Glutamatergic neuron (in vitro differentiated cells): ENCODE measurements around the gene HOXD10. TPM values are rescaled to one million over a fixed set of nuclear protein-coding genes. Genes with fewer than 3 reads are reported as not detected.

Source experiments
- DNase-seq: peaks from one replicate; pipeline ENCODE4 v3.0.0; 2022
- H3K27ac Mint-ChIP-seq: one replicate; pipeline ENCODE4 v1.8.0; 2020; ENCODE audit warnings: mild to moderate bottlenecking, mixed read lengths, inconsistent platforms; ENCODE audit not compliant: unreplicated experiment
- H3K27me3 Mint-ChIP-seq: one replicate; pipeline ENCODE4 v1.8.0; 2020; ENCODE audit warnings: mild to moderate bottlenecking, moderate library complexity, mixed read lengths, inconsistent platforms; ENCODE audit not compliant: unreplicated experiment
- H3K36me3 Mint-ChIP-seq: one replicate; pipeline ENCODE4 v1.8.0; 2020; ENCODE audit warnings: mild to moderate bottlenecking, mixed read lengths, inconsistent platforms; ENCODE audit not compliant: unreplicated experiment
- H3K4me1 Mint-ChIP-seq: one replicate; pipeline ENCODE4 v1.8.0; 2020; ENCODE audit warnings: mild to moderate bottlenecking, low read depth, mixed read lengths, inconsistent platforms; ENCODE audit not compliant: unreplicated experiment
- H3K4me3 Mint-ChIP-seq: one replicate; pipeline ENCODE4 v1.8.0; 2020; ENCODE audit warnings: mild to moderate bottlenecking, mixed read lengths, inconsistent platforms; ENCODE audit not compliant: unreplicated experiment
- H3K9me3 Mint-ChIP-seq: one replicate; pipeline ENCODE4 v1.8.0; 2020; ENCODE audit warnings: mild to moderate bottlenecking, moderate library complexity, mixed read lengths, inconsistent platforms; ENCODE audit not compliant: unreplicated experiment
- total RNA-seq: library from RNA; stranded (reverse); fragmentation: NEBNext Ultra II Directional; extraction: Animal tissue kit (Norgen Biotek cat#: 25700); gene quantifications from one replicate; pipeline ENCODE4 v1.2.1, GENCODE V29; 2021; ENCODE audit not compliant: unreplicated experiment
- TF ChIP-seq, protein P1 (sequence below): fragments of 200-600 bp; sonication (generic); IDR thresholded peaks from one replicate; pipeline ENCODE4 v1.5.0; 2021; ENCODE audit not compliant: partially characterized antibody, unreplicated experiment

The HOXD10 gene
- total RNA-seq, 1 donor from 2014 or later, result not detected

DNA sequence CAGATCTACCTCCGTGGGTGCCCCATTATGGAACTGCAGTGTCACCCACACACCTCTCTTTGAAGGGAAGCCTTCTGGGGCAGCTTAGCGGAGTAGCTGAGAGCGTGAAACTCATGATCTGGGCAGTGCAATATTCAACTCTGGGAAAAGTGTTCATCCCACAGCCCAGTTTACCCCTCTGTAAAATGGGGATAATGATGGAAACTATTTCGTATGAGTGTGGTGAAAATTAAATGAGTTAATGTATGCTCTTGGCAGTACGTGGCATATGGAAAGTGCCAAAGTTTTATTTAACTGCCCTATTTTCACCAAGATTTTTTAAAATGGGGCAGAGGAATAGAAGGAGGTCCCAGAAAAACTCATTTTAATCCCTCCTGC, 44.3 kb upstream of the HOXD10 start:
- no peak for DNase-seq
- Mint-ChIP-seq H3K4me3 (no peak overlapping the region), H3K9me3 (peaks cover 9% of the 10 kb centered on the region), H3K27ac (no peak overlapping the region), H3K36me3 (peaks cover 13% of the 10 kb centered on the region), H3K4me1 (peaks cover 8% of the 10 kb centered on the region), H3K27me3 (peaks cover 36% of the 10 kb centered on the region)
- TF ChIP-seq, protein P1, sequence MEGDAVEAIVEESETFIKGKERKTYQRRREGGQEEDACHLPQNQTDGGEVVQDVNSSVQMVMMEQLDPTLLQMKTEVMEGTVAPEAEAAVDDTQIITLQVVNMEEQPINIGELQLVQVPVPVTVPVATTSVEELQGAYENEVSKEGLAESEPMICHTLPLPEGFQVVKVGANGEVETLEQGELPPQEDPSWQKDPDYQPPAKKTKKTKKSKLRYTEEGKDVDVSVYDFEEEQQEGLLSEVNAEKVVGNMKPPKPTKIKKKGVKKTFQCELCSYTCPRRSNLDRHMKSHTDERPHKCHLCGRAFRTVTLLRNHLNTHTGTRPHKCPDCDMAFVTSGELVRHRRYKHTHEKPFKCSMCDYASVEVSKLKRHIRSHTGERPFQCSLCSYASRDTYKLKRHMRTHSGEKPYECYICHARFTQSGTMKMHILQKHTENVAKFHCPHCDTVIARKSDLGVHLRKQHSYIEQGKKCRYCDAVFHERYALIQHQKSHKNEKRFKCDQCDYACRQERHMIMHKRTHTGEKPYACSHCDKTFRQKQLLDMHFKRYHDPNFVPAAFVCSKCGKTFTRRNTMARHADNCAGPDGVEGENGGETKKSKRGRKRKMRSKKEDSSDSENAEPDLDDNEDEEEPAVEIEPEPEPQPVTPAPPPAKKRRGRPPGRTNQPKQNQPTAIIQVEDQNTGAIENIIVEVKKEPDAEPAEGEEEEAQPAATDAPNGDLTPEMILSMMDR, result no peak

DNA sequence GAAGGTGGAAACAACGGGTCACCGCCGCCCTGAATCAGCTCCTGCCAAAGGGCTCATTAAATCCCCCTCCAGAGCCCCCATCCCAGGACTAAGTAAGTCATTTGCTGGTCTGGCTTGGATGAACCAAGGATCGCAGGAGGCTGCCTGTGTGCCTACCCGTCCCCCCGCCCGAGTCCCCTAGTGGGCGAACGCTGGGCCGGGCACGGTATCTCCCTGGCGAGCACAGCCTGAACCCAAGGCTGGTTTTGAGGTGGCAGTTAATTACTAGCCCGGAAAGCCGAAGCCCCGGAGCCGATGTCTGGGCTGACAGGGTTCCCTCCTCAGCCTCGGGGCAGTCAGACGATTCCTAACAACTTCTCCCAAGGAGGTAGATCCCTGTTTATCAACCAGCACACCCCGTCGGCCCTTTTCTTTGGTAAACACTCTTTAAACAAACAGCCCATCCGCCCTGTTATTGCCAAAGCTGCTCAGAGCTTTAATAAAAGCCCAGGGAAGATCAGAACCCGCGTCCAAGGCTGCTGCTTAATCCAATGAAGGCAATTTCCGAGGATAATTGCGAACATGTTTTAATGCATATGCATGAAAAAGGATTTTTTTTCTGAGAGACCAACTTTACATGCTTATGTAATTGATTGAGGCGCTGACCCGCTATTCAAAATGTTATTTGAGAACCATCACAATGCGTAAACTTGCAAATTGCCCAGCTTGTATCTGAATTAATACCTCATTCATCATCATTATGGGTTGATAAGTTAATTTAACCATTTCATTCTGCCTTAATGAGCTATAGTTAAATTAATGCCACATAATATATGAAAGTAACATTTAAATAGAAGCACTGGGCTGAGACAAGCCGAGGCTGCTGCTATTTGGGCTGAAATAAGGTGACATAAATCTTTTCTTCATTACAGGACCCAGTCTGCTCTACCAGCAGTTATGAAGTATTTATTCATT, 43.4 kb upstream of the HOXD10 start:
- no peak overlapping the region for H3K27ac Mint-ChIP-seq
- peaks cover 13% of the 10 kb centered on the region for H3K36me3 Mint-ChIP-seq
- DNase-seq, result no peak
- H3K27me3 Mint-ChIP-seq, result peaks cover 35% of the 10 kb centered on the region
- no peak overlapping the region for H3K4me3 Mint-ChIP-seq
- TF ChIP-seq, protein P1, result no peak
- H3K4me1 Mint-ChIP-seq, result peaks cover 8% of the 10 kb centered on the region
- peaks cover 9% of the 10 kb centered on the region for H3K9me3 Mint-ChIP-seq

DNA sequence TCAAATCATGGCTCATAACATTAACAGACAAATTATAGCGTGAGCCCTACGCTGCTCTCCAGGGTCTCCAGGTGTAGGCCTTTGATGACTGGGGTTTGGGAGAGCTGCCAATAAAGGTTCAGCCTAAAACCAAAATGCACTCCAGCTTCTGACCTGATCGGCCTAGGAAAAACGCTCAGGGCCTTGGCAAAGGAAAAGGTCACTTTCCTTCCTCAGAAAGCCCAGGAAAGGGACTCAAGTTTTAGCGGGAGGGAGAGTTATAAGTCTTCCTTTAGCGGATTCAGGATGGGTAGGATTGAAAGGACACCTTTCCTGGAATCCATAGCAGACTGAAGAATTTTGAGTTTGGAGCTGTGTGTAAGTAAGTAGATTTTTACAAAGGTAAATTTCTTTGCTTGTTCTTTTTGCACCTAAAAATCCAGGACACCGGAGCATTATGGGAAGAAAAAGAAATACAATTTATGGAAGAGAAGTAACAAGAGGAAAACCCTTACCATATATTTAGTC, 41.6 kb upstream of the HOXD10 start:
- Mint-ChIP-seq H3K4me3 (peak overlapping the region; percentile 81), H3K27ac (no peak overlapping the region), H3K4me1 (peaks cover 14% of the 10 kb centered on the region), H3K9me3 (peaks cover 18% of the 10 kb centered on the region), H3K36me3 (peaks cover 7% of the 10 kb centered on the region), H3K27me3 (peaks cover 27% of the 10 kb centered on the region)
- DNase-seq, result no peak
- TF ChIP-seq, protein P1, result no peak

DNA sequence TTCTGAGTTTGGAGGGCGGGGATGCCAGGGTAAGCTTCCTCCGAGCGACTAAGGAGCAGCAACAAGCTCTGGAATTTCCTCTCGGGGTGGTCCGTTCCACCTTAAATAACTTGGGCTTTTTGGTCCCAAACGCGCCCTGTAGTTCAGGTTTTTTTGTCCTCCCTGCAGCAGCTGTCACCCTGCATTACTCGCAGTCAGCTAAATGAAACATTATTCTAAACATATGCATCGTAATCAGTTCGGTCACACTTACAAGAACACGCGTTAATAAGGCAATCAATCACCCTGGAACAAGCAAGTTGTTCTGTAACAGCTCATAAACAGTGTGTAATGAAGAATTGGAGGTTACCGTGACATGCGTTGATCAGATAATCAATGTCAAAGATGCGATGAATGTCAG, 41.1 kb upstream of the HOXD10 start:
- Mint-ChIP-seq H3K9me3 (peaks cover 18% of the 10 kb centered on the region), H3K4me3 (peak overlapping the region; percentile 81), H3K27ac (peak overlapping the region; percentile 71), H3K36me3 (peaks cover 2% of the 10 kb centered on the region), H3K4me1 (peaks cover 14% of the 10 kb centered on the region), H3K27me3 (peaks cover 23% of the 10 kb centered on the region)
- no peak for DNase-seq
- TF ChIP-seq, protein P1, result no peak

DNA sequence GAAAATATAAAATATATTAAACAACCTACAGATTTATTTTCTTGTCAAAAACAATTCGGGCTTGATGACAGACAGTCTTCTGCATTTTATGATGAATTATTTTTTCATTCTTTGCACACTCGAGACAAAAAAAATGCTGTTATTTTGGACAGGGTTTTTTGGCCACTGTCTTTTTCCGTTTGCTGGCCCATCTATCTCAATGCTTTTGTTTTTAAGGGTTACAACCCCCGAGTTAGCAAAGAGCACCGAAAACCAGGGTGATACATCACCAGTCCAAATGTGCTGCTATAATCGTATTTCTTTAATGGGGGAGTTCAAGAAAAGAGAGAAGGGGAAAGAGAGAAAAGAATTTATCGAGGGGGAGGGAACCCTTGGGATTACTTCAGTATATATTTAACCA, 40.5 kb upstream of the HOXD10 start:
- peak overlapping the region; percentile 75 for H3K4me3 Mint-ChIP-seq

More for the DNA sequence above, 40.5 kb upstream of the HOXD10 start:
- no peak for DNase-seq
- no peaks in the 10 kb centered on the region for H3K36me3 Mint-ChIP-seq
- H3K27ac Mint-ChIP-seq, result no peak overlapping the region
- H3K27me3 Mint-ChIP-seq, result peaks cover 24% of the 10 kb centered on the region
- H3K9me3 Mint-ChIP-seq, result peaks cover 21% of the 10 kb centered on the region
- TF ChIP-seq, protein P1, result no peak
- peaks cover 15% of the 10 kb centered on the region for H3K4me1 Mint-ChIP-seq
